ENCODE measurements around the gene FNDC7. TPM values are rescaled to one million over a fixed set of nuclear protein-coding genes. Genes with fewer than 3 reads are reported as not detected.

The FNDC7 gene
- total and polyA plus RNA-seq, 2 donors (not counting 3 experiments of a cell fraction or from before 2014, with no cell fraction given) = not detected

GRCh38 chr1:108718927-108719655 is 6.4 kb downstream of the FNDC7 start:
- CTCF ChIA-PET = interaction anchor here (1.2 kb wide), 2 partner anchors 10 to 14 kb away, joined by 3 to 4 read pairs; no protein-coding TSS in a partner anchor
- Histone ChIP-seq H3K4me2 (ENCODE audit: insufficient read depth, low read length) (no peak overlapping the region), H3K27me3 (ENCODE audit: control insufficient read depth in 2 of 2, insufficient read depth in 2 of 2, low read length in 2 of 2) (no peaks in the 10 kb centered on the region), H3K9ac (replicated peaks; ENCODE audit: extremely low read depth, insufficient read depth, low read length) (no peak overlapping the region), H3K79me2 (ENCODE audit: control insufficient read depth, insufficient read depth, low read length) (no peaks in the 10 kb centered on the region), H4K20me1 (replicated peaks; ENCODE audit: control insufficient read depth, extremely low read depth, insufficient read depth, low read length) (no peaks in the 10 kb centered on the region), H3K4me3 (replicated peaks in 1 of 3; ENCODE audit: insufficient read depth in 1 of 3, low read depth in 1 of 3, low read length in 3 of 3) (no peak overlapping the region), H3K9me1 (replicated peaks; ENCODE audit: control insufficient read depth, extremely low read depth, insufficient read depth, low read length) (no peaks in the 10 kb centered on the region), H3K9me3 (replicated peaks; ENCODE audit: control insufficient read depth, insufficient read depth, low read length) (no peaks in the 10 kb centered on the region), H3K36me3 (ENCODE audit: control insufficient read depth in 2 of 2, extremely low read depth in 1 of 2, insufficient read depth in 2 of 2, low read length in 2 of 2) (no peaks in the 10 kb centered on the region), H2AFZ (ENCODE audit: low read depth, low read length) (peak overlapping the region; percentile 23), H3K27ac (ENCODE audit: insufficient read depth, low read depth, low read length) (no peak overlapping the region), H3K4me1 (ENCODE audit: control insufficient read depth, extremely low read depth, insufficient read depth, low read length) (peaks cover 15% of the 10 kb centered on the region)
- no peak for TF ChIP-seq POLR2A (IDR thresholded peaks at IDR 0.05; ENCODE audit: low read depth, low read length)
- TF ChIP-seq EZH2 (IDR thresholded peaks at IDR 0.05; ENCODE audit: borderline replicate concordance, low read depth, low read length, severe bottlenecking) = no peak
- no peak for TF ChIP-seq FOS (IDR thresholded peaks at IDR 0.05; ENCODE audit: borderline replicate concordance, insufficient read depth, low read length)
- no peak for TF ChIP-seq GATA2 (IDR thresholded peaks at IDR 0.05; ENCODE audit: insufficient read depth, insufficient read length, low read depth, low read length)
- dilution Hi-C loops (cut with MboI; ENCODE audit: extremely low pct_ligation_motif_present, low sequenced_read_pairs) = no loop called here
- intact Hi-C loops (cut with micrococcal nuclease) = no loop called here
- BruUV-seq (replicated peaks) = no TSS peak
- no peak for FAIRE-seq
- POLR2A ChIA-PET = no interaction called here
- no peak for DNase-seq (ENCODE audit: low read depth, low spot score)

DNA sequence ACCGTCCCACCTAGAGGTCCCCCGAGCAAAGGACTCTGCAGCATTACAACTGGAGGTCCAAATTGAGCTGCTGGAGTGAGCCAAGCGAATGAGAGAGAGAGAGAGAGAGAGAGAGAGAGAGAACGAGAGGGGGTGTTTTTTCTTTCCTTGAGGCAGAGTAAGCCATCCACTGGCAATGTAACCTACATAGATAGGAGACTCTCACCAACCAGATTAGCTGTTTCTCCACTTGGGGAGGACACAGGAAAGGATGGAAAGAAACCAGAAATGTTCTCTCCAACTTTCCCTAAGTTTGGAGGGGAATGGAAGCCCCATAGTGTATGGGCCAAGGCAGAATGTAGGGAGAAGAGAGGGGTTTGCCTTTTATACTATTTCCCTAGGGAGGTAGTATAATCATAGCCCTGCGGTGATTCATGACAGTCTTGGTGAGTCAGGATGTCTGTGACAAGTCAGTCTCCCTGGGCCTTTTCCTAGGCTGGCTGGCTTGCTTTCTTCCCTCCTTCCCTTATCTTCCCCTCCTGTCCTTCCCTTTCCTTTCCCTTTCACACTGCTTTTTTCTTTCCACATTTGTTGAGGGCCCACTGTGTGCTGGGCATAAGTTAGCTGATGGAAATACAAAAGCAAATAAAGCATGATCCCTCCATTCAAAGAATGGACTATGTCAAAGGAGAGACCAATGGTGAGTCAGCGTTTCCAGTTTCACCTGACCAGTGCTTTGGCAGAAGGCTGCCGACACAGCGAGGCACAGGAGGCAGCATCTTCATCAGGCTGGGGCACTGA is 7.1 kb downstream of the FNDC7 start:
- no peak overlapping the region for H3K4me3 ChIP-seq (replicated peaks in 1 of 3; ENCODE audit: insufficient read depth in 1 of 3, low read depth in 1 of 3, low read length in 3 of 3)
- FAIRE-seq (peak; percentile 92), DNase-seq (ENCODE audit: low read depth, low spot score) (peak; percentile 50)
- H3K27ac ChIP-seq (ENCODE audit: insufficient read depth, low read depth, low read length) = peak overlapping the region; percentile 48
- no peaks in the 10 kb centered on the region for H3K36me3 ChIP-seq (ENCODE audit: control insufficient read depth in 2 of 2, extremely low read depth in 1 of 2, insufficient read depth in 2 of 2, low read length in 2 of 2)
- H4K20me1 ChIP-seq (replicated peaks; ENCODE audit: control insufficient read depth, extremely low read depth, insufficient read depth, low read length) = no peaks in the 10 kb centered on the region
- BruUV-seq (replicated peaks) = no TSS peak
- H3K9me3 ChIP-seq (replicated peaks; ENCODE audit: control insufficient read depth, insufficient read depth, low read length) = no peaks in the 10 kb centered on the region
- no peaks in the 10 kb centered on the region for H3K27me3 ChIP-seq (ENCODE audit: control insufficient read depth in 2 of 2, insufficient read depth in 2 of 2, low read length in 2 of 2)
- H2AFZ ChIP-seq (ENCODE audit: low read depth, low read length) = peak overlapping the region; percentile 68
- TF ChIP-seq MYC (IDR thresholded peaks at IDR 0.05; ENCODE audit: low read depth, low read length) (no peak), JUN (IDR thresholded peaks at IDR 0.05; ENCODE audit: borderline replicate concordance, insufficient read depth, insufficient read length, low read depth) (peak; percentile 39), POLR2AphosphoS5 (IDR thresholded peaks at IDR 0.05; ENCODE audit: insufficient read depth, low read depth, low read length) (no peak), GATA2 (IDR thresholded peaks at IDR 0.05; ENCODE audit: insufficient read depth, insufficient read length, low read depth, low read length) (peak; percentile 51), FOS (IDR thresholded peaks at IDR 0.05; ENCODE audit: borderline replicate concordance, insufficient read depth, low read length) (peak; percentile 90)
- TF ChIP-seq, protein P1, sequence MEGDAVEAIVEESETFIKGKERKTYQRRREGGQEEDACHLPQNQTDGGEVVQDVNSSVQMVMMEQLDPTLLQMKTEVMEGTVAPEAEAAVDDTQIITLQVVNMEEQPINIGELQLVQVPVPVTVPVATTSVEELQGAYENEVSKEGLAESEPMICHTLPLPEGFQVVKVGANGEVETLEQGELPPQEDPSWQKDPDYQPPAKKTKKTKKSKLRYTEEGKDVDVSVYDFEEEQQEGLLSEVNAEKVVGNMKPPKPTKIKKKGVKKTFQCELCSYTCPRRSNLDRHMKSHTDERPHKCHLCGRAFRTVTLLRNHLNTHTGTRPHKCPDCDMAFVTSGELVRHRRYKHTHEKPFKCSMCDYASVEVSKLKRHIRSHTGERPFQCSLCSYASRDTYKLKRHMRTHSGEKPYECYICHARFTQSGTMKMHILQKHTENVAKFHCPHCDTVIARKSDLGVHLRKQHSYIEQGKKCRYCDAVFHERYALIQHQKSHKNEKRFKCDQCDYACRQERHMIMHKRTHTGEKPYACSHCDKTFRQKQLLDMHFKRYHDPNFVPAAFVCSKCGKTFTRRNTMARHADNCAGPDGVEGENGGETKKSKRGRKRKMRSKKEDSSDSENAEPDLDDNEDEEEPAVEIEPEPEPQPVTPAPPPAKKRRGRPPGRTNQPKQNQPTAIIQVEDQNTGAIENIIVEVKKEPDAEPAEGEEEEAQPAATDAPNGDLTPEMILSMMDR (IDR thresholded peaks at IDR 0.05; ENCODE audit: extremely low read depth in 1 of 2, insufficient read depth in 1 of 2, low read depth in 1 of 2, low read length in 2 of 2) = no peak
- TF ChIP-seq, protein P2, sequence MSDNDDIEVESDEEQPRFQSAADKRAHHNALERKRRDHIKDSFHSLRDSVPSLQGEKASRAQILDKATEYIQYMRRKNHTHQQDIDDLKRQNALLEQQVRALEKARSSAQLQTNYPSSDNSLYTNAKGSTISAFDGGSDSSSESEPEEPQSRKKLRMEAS (IDR thresholded peaks at IDR 0.05; ENCODE audit: insufficient read depth, insufficient read length) = no peak
- CTCF ChIA-PET = interaction anchor here (1.0 to 1.2 kb wide), 3 partner anchors 10 to 207 kb away, joined by 3 to 4 read pairs (median 3); no protein-coding TSS in a partner anchor
- peak overlapping the region; percentile 12 for H3K4me2 ChIP-seq (ENCODE audit: insufficient read depth, low read length)
- dilution Hi-C loops (cut with MboI; ENCODE audit: extremely low pct_ligation_motif_present, low sequenced_read_pairs) (no loop called here), intact Hi-C loops (cut with micrococcal nuclease) (no loop called here)
- POLR2A ChIA-PET = no interaction called here
- no peak overlapping the region for H3K9ac ChIP-seq (replicated peaks; ENCODE audit: extremely low read depth, insufficient read depth, low read length)
- H3K4me1 ChIP-seq (ENCODE audit: control insufficient read depth, extremely low read depth, insufficient read depth, low read length) = peaks cover 15% of the 10 kb centered on the region
- H3K79me2 ChIP-seq (ENCODE audit: control insufficient read depth, insufficient read depth, low read length) = no peaks in the 10 kb centered on the region
- no peaks in the 10 kb centered on the region for H3K9me1 ChIP-seq (replicated peaks; ENCODE audit: control insufficient read depth, extremely low read depth, insufficient read depth, low read length)
